IMR-90 (cell line): ENCODE measurements around the gene ADAMTS17.

Source experiments
- NFE2L2 ChIP-seq: fragments of 150-350 bp; IDR thresholded peaks from 2 replicates; pipeline ENCODE4 v1.6.1; 2016; ENCODE audit warnings: low read depth, mild to moderate bottlenecking, low read length
- TF ChIP-seq, protein P1 (sequence below): conservative IDR thresholded peaks from 2 replicates; pipeline ENCODE4 v1.5.1; 2012; ENCODE audit warnings: mild to moderate bottlenecking, low read depth, low read length, improper control_type of control experiment

GRCh38 chr15:99981191-99981647 lies 360.6 kb downstream of the ADAMTS17 start:
- TF ChIP-seq, protein P1, sequence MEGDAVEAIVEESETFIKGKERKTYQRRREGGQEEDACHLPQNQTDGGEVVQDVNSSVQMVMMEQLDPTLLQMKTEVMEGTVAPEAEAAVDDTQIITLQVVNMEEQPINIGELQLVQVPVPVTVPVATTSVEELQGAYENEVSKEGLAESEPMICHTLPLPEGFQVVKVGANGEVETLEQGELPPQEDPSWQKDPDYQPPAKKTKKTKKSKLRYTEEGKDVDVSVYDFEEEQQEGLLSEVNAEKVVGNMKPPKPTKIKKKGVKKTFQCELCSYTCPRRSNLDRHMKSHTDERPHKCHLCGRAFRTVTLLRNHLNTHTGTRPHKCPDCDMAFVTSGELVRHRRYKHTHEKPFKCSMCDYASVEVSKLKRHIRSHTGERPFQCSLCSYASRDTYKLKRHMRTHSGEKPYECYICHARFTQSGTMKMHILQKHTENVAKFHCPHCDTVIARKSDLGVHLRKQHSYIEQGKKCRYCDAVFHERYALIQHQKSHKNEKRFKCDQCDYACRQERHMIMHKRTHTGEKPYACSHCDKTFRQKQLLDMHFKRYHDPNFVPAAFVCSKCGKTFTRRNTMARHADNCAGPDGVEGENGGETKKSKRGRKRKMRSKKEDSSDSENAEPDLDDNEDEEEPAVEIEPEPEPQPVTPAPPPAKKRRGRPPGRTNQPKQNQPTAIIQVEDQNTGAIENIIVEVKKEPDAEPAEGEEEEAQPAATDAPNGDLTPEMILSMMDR: no peak
- TF ChIP-seq NFE2L2: no peak
